Kasumi-1 (cell line): ENCODE data around the gene ARGLU1.
A peak's percentile ranks its signal among the peaks of the same experiment; 100 is the strongest.

Experiments
- DNase-seq, 2 experiments: peaks; one replicate each; lab custom pipeline; 2025; lab: John Stamatoyannopoulos, UW

The ARGLU1 gene

GRCh38 chr13:106499896-106500295 lies 68.0 kb downstream of the ARGLU1 start:
- peak; percentile 91 to 92 for DNase-seq

- DNase-seq = no peak
Measured at GRCh38 chr13:106499113-106499512, 68.8 kb downstream of the ARGLU1 start.

- DNase-seq = peak in 1 of 2 experiments; percentile 37
Measured at GRCh38 chr13:106498571-106498970, 69.4 kb downstream of the ARGLU1 start.

- peak in 1 of 2 experiments; percentile 37 for DNase-seq
Measured at GRCh38 chr13:106498158-106498557, 69.8 kb downstream of the ARGLU1 start.

- DNase-seq = no peak
Measured at GRCh38 chr13:106497079-106497478, 70.9 kb downstream of the ARGLU1 start.

GRCh38 chr13:106496072-106496997 lies 71.6 kb downstream of the ARGLU1 start:
- DNase-seq = no peak

GRCh38 chr13:106494936-106495335 lies 73.0 kb downstream of the ARGLU1 start:
- no peak for DNase-seq

- no peak for DNase-seq
Measured at GRCh38 chr13:106494506-106494905, 73.4 kb downstream of the ARGLU1 start.

GRCh38 chr13:106493533-106494220 lies 74.3 kb downstream of the ARGLU1 start:
- DNase-seq = peak; percentile 99

- no peak for DNase-seq
Measured at GRCh38 chr13:106492588-106493475, 75.1 kb downstream of the ARGLU1 start.

- no peak for DNase-seq
Measured at GRCh38 chr13:106491928-106492587, 75.9 kb downstream of the ARGLU1 start.
